GM21367 (cell line): Measurements from ENCODE around the gene OAF.

ENCODE experiments used
- ATAC-seq: cut with Tn5 transposase; IDR thresholded peaks from one replicate; pipeline ENCODE4 v1.9.1; 2021; ENCODE audit not compliant: unreplicated experiment

Gene OAF

GRCh38 chr11:120219938-120220746, 9.3 kb downstream of the OAF start:
- no peak for ATAC-seq

DNA sequence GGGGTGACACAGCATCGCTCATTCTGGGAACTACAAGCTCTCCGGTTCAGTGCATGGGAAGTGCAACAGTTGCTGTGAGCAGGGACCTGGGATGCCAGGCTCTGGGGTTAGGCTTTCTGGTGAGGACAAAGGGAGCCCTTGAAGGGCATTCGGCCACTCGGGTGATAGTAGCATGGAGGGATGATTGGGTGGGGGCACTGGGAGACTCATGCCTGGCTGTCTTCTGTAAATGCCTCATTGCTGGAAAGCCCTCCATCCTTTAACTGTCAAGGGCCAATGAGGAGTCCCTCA, 9.9 kb downstream of the OAF start:
- ATAC-seq = no peak

- no peak for ATAC-seq
These were observed 10.4 kb downstream of the OAF start for GRCh38 chr11:120221115-120221752.

DNA sequence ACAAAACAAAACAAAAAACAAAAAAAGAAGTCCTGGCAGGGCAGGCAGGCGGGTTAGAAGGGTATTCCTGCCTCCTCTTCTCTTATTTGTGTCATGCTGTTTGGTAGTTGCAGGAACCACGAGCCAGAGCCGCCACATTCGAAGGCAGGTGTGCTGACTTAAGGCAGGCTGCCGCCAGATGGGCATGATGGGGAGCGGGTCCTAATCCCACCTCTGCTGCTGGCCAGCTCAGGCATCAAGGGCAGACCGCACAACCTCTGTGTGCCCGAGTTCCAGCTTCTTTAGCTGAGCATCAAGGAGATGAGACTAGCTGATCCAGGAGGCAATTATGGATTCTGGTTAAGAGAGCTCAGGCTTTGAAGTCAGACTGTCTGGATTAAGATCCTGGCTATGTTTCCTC, 12.1 kb downstream of the OAF start:
- ATAC-seq = no peak

GRCh38 chr11:120223793-120224192, 13.0 kb downstream of the OAF start:
- no peak for ATAC-seq

GRCh38 chr11:120224361-120224760, 13.5 kb downstream of the OAF start:
- ATAC-seq = no peak

DNA sequence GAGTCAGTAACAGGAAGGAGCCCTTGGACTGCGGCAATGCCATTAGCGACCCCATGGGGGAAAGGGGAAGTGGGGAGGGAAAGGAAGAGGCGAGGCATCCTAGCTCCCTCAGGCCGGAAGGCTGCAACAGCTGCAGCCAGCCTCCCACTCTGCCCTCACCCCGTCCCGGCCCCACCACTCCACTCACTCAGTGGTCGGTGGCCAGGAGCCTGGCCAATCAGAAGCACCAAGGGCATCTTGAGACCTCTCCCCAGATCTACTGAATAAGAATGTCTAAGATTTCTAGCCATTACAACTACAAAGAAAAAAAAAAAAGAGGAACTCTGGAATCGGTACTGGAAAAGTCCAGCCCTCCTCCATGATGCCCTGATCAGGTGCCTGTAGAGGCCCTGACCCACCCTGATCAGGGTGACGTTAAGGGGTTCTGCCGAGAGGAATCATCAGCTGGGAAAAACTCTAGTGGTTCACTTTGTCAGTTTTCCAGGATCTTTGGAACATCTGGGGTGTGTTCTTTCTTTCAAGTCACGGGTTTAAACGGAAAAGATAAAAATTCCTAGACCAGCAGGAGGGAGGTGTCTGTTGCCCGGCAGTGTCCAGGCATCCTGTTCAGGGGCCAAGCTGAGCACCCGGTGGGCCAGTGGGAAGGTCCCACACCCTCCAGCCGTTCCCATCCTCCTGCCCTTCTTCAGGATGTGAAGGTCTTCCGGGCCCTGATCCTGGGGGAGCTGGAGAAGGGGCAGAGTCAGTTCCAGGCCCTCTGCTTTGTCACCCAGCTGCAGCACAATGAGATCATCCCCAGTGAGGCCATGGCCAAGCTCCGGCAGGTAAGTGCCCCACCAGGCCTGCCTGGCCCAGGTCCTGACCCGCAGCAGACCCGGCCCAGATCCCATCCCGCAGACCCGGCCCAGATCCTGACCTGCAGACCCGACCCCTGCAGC, 14.4 kb downstream of the OAF start:
- ATAC-seq = no peak

DNA sequence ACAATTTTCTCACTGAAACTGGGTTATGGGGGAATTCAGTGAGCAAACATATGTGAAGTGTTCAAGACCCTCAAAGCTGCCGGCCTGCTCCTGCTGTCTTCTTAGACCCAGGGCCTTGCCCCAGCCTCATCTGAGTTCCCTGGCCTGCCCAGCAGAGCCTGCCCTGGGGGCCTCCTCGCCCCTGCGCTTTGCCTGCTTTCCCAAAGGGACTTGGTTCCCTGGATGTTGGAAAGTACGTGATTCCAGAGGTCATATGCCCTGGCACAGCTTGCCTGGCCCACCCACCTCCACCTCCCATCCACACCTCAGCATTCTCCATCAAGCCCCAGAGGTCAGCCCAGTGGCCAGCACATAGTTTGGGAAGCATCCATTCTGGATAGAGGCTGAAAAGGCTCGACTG, 15.4 kb downstream of the OAF start:
- ATAC-seq = no peak

DNA sequence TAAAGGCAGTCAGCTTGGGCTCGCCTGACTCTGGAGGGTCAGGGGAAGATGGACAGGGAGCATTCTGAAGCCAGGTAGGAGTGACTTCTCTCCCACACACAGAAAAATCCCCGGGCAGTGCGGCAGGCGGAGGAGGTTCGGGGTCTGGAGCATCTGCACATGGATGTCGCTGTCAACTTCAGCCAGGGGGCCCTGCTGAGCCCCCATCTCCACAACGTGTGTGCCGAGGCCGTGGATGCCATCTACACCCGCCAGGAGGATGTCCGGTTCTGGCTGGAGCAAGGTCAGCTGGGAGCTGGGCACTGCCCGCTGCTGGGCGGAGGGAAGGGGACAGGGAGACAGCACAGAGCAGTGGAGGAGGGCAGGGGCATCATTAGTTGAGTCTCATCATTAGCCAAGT, 15.9 kb downstream of the OAF start:
- ATAC-seq = no peak

DNA sequence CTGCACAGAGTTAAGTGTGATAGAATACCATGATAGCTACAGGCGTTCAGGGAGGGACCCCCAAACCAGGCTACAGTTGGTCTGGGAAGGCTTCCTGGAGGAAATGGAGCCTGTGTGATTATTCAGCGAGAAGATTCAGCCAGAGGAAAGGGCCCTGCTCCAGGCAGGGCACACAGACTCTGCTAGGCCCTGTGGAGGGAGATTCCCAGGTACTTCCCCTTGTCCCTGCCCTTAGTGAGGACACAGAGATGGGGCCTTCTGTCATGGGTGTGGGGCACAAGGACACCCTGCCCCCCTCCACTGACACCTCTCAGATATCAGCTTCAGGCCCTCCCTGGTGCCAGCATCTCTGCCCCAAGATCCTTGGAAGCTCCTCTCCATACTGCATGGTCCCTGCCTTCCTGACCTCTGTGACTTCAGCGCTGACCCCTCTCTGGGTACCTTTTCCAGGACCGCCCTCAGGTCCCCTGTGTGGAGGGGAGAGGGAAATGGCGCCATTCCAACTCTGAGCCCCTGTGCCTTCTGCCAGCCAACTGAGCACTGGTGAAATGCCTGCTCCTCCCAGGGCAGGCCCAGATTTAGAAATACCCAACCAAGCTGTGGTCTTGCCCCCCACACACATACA, 16.5 kb downstream of the OAF start:
- ATAC-seq = no peak

DNA sequence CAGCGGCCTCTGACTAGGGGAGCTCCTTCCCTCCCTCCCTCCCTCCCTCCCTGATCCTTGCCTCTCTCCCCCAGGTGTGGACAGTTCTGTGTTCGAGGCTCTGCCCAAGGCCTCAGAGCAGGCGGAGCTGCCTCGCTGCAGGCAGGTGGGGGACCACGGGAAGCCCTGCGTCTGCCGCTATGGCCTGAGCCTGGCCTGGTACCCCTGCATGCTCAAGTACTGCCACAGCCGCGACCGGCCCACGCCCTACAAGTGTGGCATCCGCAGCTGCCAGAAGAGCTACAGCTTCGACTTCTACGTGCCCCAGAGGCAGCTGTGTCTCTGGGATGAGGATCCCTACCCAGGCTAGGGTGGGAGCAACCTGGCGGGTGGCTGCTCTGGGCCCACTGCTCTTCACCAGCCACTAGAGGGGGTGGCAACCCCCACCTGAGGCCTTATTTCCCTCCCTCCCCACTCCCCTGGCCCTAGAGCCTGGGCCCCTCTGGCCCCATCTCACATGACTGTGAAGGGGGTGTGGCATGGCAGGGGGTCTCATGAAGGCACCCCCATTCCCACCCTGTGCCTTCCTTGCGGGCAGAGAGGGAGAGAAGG, 18.1 kb downstream of the OAF start:
- ATAC-seq = no peak

- ATAC-seq = no peak
These were observed 18.9 kb downstream of the OAF start for GRCh38 chr11:120229451-120230424.

- no peak for ATAC-seq
These were observed 19.7 kb downstream of the OAF start for GRCh38 chr11:120230433-120231071.

DNA sequence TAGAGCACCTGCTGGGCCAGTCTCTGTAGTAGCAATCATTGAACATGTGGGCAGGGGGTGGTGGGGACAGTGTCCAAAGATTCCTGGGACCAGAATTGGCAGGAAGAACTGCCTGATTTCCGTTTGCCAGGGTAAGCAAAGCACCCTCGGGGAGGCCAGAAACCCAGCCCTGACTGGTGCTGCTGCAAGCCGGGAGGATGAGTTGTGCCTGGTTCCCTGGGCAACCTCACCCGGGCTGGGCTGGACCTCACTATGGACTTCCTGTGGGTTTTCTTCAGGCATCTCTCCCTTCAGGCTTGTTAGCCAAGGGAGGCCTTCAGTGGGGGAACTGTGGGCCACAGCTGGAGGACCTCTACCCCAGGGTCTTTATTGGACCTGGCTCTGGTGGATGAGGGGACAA, 21.1 kb downstream of the OAF start:
- no peak for ATAC-seq

- no peak for ATAC-seq
These were observed 22.5 kb downstream of the OAF start for GRCh38 chr11:120233207-120233803.

GRCh38 chr11:120235024-120235628, 24.3 kb downstream of the OAF start:
- no peak for ATAC-seq

GRCh38 chr11:120236169-120237107, 25.6 kb downstream of the OAF start:
- ATAC-seq = no peak
